Natural killer cell (primary cell): Measurements from ENCODE around the gene SLC47A2. TPM values are rescaled to one million over a fixed set of nuclear protein-coding genes. Genes with fewer than 3 reads are reported as not detected.
"Not testable (repeated sequence)": the region's sequence is repeated elsewhere in the genome, so short reads cannot be mapped to it uniquely, and the experiment has no call there.

Experiments used
- ATAC-seq, 3 donors: fragments of 150-1000 bp in 2 of 3; fragments of 200-7000 bp in 1 of 3; cut with Tn5 transposase; 1 replicate in 1 of 3; 2 replicates in 2 of 3; pipeline ENCODE4 v1.10.0; 2021; ENCODE audit warnings: mild to moderate bottlenecking in 2 of 3, moderate library complexity in 2 of 3
- DNase-seq, 2 donors: peaks; one replicate each; pipeline versions ENCODE4 v3.0.0 to v3.0.0-alpha.2; 2013 to 2021; ENCODE audit warnings: mixed read lengths in 1 of 2
- H3K27ac ChIP-seq: one replicate; pipeline ENCODE4 v1.5.1; 2013; ENCODE audit warnings: mild to moderate bottlenecking, low read length
- H3K27me3 ChIP-seq: one replicate; pipeline ENCODE4 v1.6.1; 2013; ENCODE audit warnings: low read length; ENCODE audit not compliant: control insufficient read depth, insufficient read depth
- H3K36me3 ChIP-seq: one replicate; pipeline ENCODE4 v1.6.1; 2013; ENCODE audit warnings: low read length; ENCODE audit not compliant: control insufficient read depth, insufficient read depth
- H3K4me1 ChIP-seq: one replicate; pipeline ENCODE4 v1.6.1; 2013; ENCODE audit warnings: low read length; ENCODE audit not compliant: control insufficient read depth, insufficient read depth
- H3K4me3 ChIP-seq: one replicate; pipeline ENCODE4 v1.5.1; 2013; ENCODE audit warnings: low read length
- H3K9me3 ChIP-seq: one replicate; pipeline ENCODE4 v1.6.1; 2013; ENCODE audit warnings: low read length; ENCODE audit not compliant: control insufficient read depth, insufficient read depth
- H3K27ac Mint-ChIP-seq, 2 donors: one replicate each; pipeline ENCODE4 v1.8.0; 2022; ENCODE audit warnings: mild to moderate bottlenecking in 2 of 2, mixed read lengths in 2 of 2, moderate library complexity in 1 of 2
- H3K27me3 Mint-ChIP-seq, 2 donors: one replicate each; pipeline ENCODE4 v1.8.0; 2022; ENCODE audit warnings: low read depth in 2 of 2, mixed read lengths in 2 of 2
- H3K36me3 Mint-ChIP-seq: one replicate; pipeline ENCODE4 v1.8.0; 2022; ENCODE audit warnings: mixed read lengths
- H3K4me1 Mint-ChIP-seq, 2 donors: one replicate each; pipeline ENCODE4 v1.8.0; 2022; ENCODE audit warnings: mixed read lengths in 2 of 2
- H3K4me3 Mint-ChIP-seq: one replicate; pipeline ENCODE4 v1.8.0; 2022; ENCODE audit warnings: mild to moderate bottlenecking, moderate library complexity, mixed read lengths
- H3K9me3 Mint-ChIP-seq, 2 donors: one replicate each; pipeline ENCODE4 v1.8.0; 2022; ENCODE audit warnings: mixed read lengths in 2 of 2
- CTCF ChIP-seq: fragments of 200-600 bp; IDR thresholded peaks from one replicate; pipeline ENCODE4 v1.8.0; 2022; ENCODE audit warnings: antibody characterized with exemption
- WGBS: methylation state at CpG from one replicate; pipeline ENCODE4 v1.1.7; 2013; ENCODE audit warnings: missing lambda C conversion rate; ENCODE audit not compliant: insufficient coverage; 5-methylcytosine and 5-hydroxymethylcytosine counted together
- intact Hi-C: fragments of 100-400 bp; cut with micrococcal nuclease; formaldehyde crosslinking; loops from one replicate; pipeline ENCODE4 v1.14.2; 2022
- total RNA-seq, 4 donors: library from RNA; stranded (reverse); fragments of 120-200 nt in 1 of 4; gene quantifications; one replicate each; pipeline versions ENCODE4 v1.2.3 to v1.2.4, GENCODE V29; 2013 to 2022

The SLC47A2 gene
- total RNA-seq, 3 donors from 2014 or later (not counting 1 experiment from before 2014, with no cell fraction given) = not detected

GRCh38 chr17:19673623-19674022 lies 42.8 kb downstream of the SLC47A2 start:
- no peak overlapping the region for H3K4me3 ChIP-seq
- intact Hi-C loops = no loop called here
- Mint-ChIP-seq H3K9me3 (no peaks in the 10 kb centered on the region), H3K36me3 (peaks cover 6% of the 10 kb centered on the region), H3K4me1 (no peaks in the 10 kb centered on the region), H3K27ac (no peak overlapping the region), H3K4me3 (no peak overlapping the region), H3K27me3 (no peaks in the 10 kb centered on the region)
- H3K4me1 ChIP-seq = no peaks in the 10 kb centered on the region
- ATAC-seq = no peak
- no peaks in the 10 kb centered on the region for H3K9me3 ChIP-seq
- H3K27ac ChIP-seq = no peak overlapping the region
- TF ChIP-seq CTCF = no peak
- no peak for DNase-seq
- H3K36me3 ChIP-seq = peaks cover 9% of the 10 kb centered on the region
- H3K27me3 ChIP-seq = no peaks in the 10 kb centered on the region
- 100% methylated on average over 3 of the region's 3 CpGs for WGBS

GRCh38 chr17:19672009-19672750 lies 44.2 kb downstream of the SLC47A2 start:
- Mint-ChIP-seq H3K9me3 (no peaks in the 10 kb centered on the region), H3K4me3 (no peak overlapping the region), H3K36me3 (peaks cover 6% of the 10 kb centered on the region), H3K27ac (no peak overlapping the region), H3K4me1 (no peaks in the 10 kb centered on the region), H3K27me3 (no peaks in the 10 kb centered on the region)
- TF ChIP-seq CTCF = no peak
- Histone ChIP-seq H3K27me3 (no peaks in the 10 kb centered on the region), H3K27ac (no peak overlapping the region), H3K36me3 (peaks cover 9% of the 10 kb centered on the region), H3K4me1 (no peaks in the 10 kb centered on the region), H3K4me3 (no peak overlapping the region), H3K9me3 (no peaks in the 10 kb centered on the region)
- WGBS = 89% methylated on average over 5 of the region's 5 CpGs
- intact Hi-C loops = no loop called here
- DNase-seq (no peak), ATAC-seq (no peak)

- peaks cover 6% of the 10 kb centered on the region for H3K36me3 Mint-ChIP-seq
- peaks cover 9% of the 10 kb centered on the region for H3K36me3 ChIP-seq
- H3K4me1 ChIP-seq = no peaks in the 10 kb centered on the region
- 92% methylated on average over 3 of the region's 4 CpGs for WGBS
- H3K4me1 Mint-ChIP-seq = no peaks in the 10 kb centered on the region
- H3K4me3 ChIP-seq = no peak overlapping the region
- no peak overlapping the region for H3K27ac ChIP-seq
- no peaks in the 10 kb centered on the region for H3K9me3 ChIP-seq
- no peak overlapping the region for H3K27ac Mint-ChIP-seq
- TF ChIP-seq CTCF = no peak
- DNase-seq (no peak), ATAC-seq (no peak)
- intact Hi-C loops = no loop called here
- no peaks in the 10 kb centered on the region for H3K9me3 Mint-ChIP-seq
- H3K4me3 Mint-ChIP-seq = no peak overlapping the region
- H3K27me3 Mint-ChIP-seq = no peaks in the 10 kb centered on the region
- H3K27me3 ChIP-seq = no peaks in the 10 kb centered on the region
These were observed 45.0 kb downstream of the SLC47A2 start for GRCh38 chr17:19671433-19671832.

- no peak overlapping the region for H3K4me3 Mint-ChIP-seq
These were observed 45.5 kb downstream of the SLC47A2 start for GRCh38 chr17:19670908-19671307.

GRCh38 chr17:19669680-19670079 lies 46.7 kb downstream of the SLC47A2 start:
- DNase-seq, H3K27ac ChIP-seq, H3K4me3 ChIP-seq, H3K4me3 Mint-ChIP-seq, ATAC-seq, intact Hi-C loops, H3K36me3 Mint-ChIP-seq, H3K9me3 ChIP-seq, H3K27me3 ChIP-seq, H3K9me3 Mint-ChIP-seq, H3K27ac Mint-ChIP-seq, H3K4me1 Mint-ChIP-seq, H3K4me1 ChIP-seq, H3K27me3 Mint-ChIP-seq: not testable (repeated sequence)
- H3K36me3 ChIP-seq = peaks cover 10% of the 10 kb centered on the region
- WGBS = 90% methylated on average over 7 of the region's 7 CpGs

More at GRCh38 chr17:19670908-19671307, 45.5 kb downstream of the SLC47A2 start:
- Mint-ChIP-seq H3K9me3 (no peaks in the 10 kb centered on the region), H3K36me3 (peaks cover 6% of the 10 kb centered on the region), H3K27ac (no peak overlapping the region), H3K27me3 (no peaks in the 10 kb centered on the region), H3K4me1 (no peaks in the 10 kb centered on the region)
- no peak overlapping the region for H3K27ac ChIP-seq
- H3K9me3 ChIP-seq = no peaks in the 10 kb centered on the region
- H3K4me3 ChIP-seq = no peak overlapping the region
- H3K36me3 ChIP-seq = peaks cover 12% of the 10 kb centered on the region
- H3K4me1 ChIP-seq = no peaks in the 10 kb centered on the region
- TF ChIP-seq CTCF = no peak
- no peak for DNase-seq
- 93% methylated on average over 2 of the region's 2 CpGs for WGBS
- H3K27me3 ChIP-seq = no peaks in the 10 kb centered on the region
- intact Hi-C loops = no loop called here
- ATAC-seq = no peak
